K562 (cell line): ENCODE results near the gene INHBC. TPM values are rescaled to one million over a fixed set of nuclear protein-coding genes. Genes with fewer than 3 reads are reported as not detected.

Experiments used
- C11orf30 ChIP-seq: fragments of 450-650 bp; IDR thresholded peaks from 2 replicates; pipeline ENCODE4 v1.6.1; 2016; ENCODE audit warnings: low read depth, mild to moderate bottlenecking
- FOXM1 ChIP-seq, 2 experiments: fragments of 450-650 bp in 1 of 2; sonication (generic) in 1 of 2; formaldehyde crosslinking in 1 of 2; IDR thresholded peaks; 2 replicates each; pipeline versions ENCODE4 v1.6.1 to v1.9.0; 2017 to 2022; ENCODE audit warnings: low read depth in 2 of 2, mild to moderate bottlenecking in 2 of 2, missing genetic modification reagents in 1 of 2, moderate library complexity in 1 of 2
- HDAC6 ChIP-seq: IDR thresholded peaks from 2 replicates; pipeline ENCODE4 v1.6.1; 2012; ENCODE audit warnings: low read depth, mild to moderate bottlenecking, control low read depth, inconsistent platforms, low read length, moderate library complexity
- KDM4B ChIP-seq, 2 experiments: fragments of 450-650 bp in 1 of 2; sonication (generic) in 1 of 2; IDR thresholded peaks; 2 replicates each; pipeline ENCODE4 v1.6.1; 2016 to 2017; ENCODE audit warnings: borderline replicate concordance in 2 of 2, antibody characterized with exemption in 1 of 2, low read depth in 1 of 2, mild to moderate bottlenecking in 1 of 2
- PHB ChIP-seq: fragments of 250-450 bp; sonication (Bioruptor Pico); IDR thresholded peaks from 2 replicates; pipeline ENCODE4 v1.5.0; 2021
- SAFB ChIP-seq: fragments of 200-400 bp; formaldehyde crosslinking; IDR thresholded peaks from 2 replicates; pipeline ENCODE4 v1.6.1; 2017; ENCODE audit warnings: low read depth, low read length, borderline replicate concordance
- SAFB2 ChIP-seq: fragments of 200-400 bp; formaldehyde crosslinking; IDR thresholded peaks from 2 replicates; pipeline ENCODE4 v1.6.1; 2018; ENCODE audit warnings: borderline replicate concordance, low read length, low read depth, moderate library complexity; ENCODE audit not compliant: severe bottlenecking
- SMAD2 ChIP-seq: fragments of 150-350 bp; IDR thresholded peaks from 2 replicates; pipeline ENCODE4 v1.6.1; 2014; ENCODE audit warnings: low read depth, mild to moderate bottlenecking, low read length
- TAF15 ChIP-seq: fragments of 200-400 bp; formaldehyde crosslinking; IDR thresholded peaks from 2 replicates; pipeline ENCODE4 v1.6.1; 2017; ENCODE audit warnings: mild to moderate bottlenecking, low read depth, low read length, moderate library complexity
- polyA plus RNA-seq, 8 experiments: library from polyadenylated mRNA; depleted of rRNA in 4 of 8; stranded (reverse) in 5 of 8; unstranded in 3 of 8; fragments of >200 nt; fragmentation: Nextera tagmentation in 2 of 8; fragmentation: Illumina TruSeq in 1 of 8; extraction: Ambion mirVana in 2 of 8; extraction: Trizol in 1 of 8; gene quantifications; 2 replicates each; pipeline versions ENCODE4 v1.2.1 to v1.2.3, GENCODE V29; 2011 to 2014; ENCODE audit warnings: inconsistent platforms in 1 of 8, missing spikeins in 1 of 8
- total RNA-seq, 7 experiments: library from RNA; depleted of rRNA in 6 of 7; stranded (reverse); fragments of >200 nt in 6 of 7; fragmentation: Illumina TruSeq in 2 of 7; extraction: Trizol in 2 of 7; gene quantifications; 2 replicates each; pipeline versions ENCODE4 v1.2.1 to v1.2.3, GENCODE V29; 2011 to 2021; ENCODE audit warnings: low replicate concordance in 1 of 7
- TF ChIP-seq, protein P1 (sequence below): sonication (generic); formaldehyde crosslinking; IDR thresholded peaks from 2 replicates; pipeline ENCODE4 v1.8.0; 2023; ENCODE audit warnings: missing genetic modification reagents, mild to moderate bottlenecking, borderline replicate concordance
- TF ChIP-seq, protein P2 (sequence below), 2 experiments: IDR thresholded peaks; 2 replicates each; pipeline ENCODE4 v1.6.1; 2011; ENCODE audit warnings: borderline replicate concordance in 1 of 2, control low read depth in 1 of 2, low read depth in 1 of 2, low read length in 1 of 2, mild to moderate bottlenecking in 1 of 2, mixed read lengths in 1 of 2, moderate library complexity in 1 of 2; ENCODE audit not compliant: insufficient read depth in 1 of 2, insufficient read length in 1 of 2, poor library complexity in 1 of 2, severe bottlenecking in 1 of 2; ENCODE audit errors: extremely low read depth in 1 of 2
- TF ChIP-seq, protein P3 (sequence below): sonication (generic); formaldehyde crosslinking; IDR thresholded peaks from 2 replicates; pipeline ENCODE4 v1.8.0; 2022; ENCODE audit warnings: mild to moderate bottlenecking, missing genetic modification reagents
- TF ChIP-seq, protein P4 (sequence below): fragments of 450-650 bp; formaldehyde crosslinking; IDR thresholded peaks from 2 replicates; pipeline ENCODE4 v1.4.0; 2022; ENCODE audit warnings: missing genetic modification characterization
- TF ChIP-seq, protein P5 (sequence below): fragments of 450-650 bp; IDR thresholded peaks from 2 replicates; pipeline ENCODE4 v1.6.1; 2016

The INHBC gene
- total and polyA plus RNA-seq, 9 of the 15 experiments (the other 6 are each of a cell fraction or from before 2014, with no cell fraction given) = 0.07 to 0.24 (median 0.15) TPM; not detected in 4

DNA sequence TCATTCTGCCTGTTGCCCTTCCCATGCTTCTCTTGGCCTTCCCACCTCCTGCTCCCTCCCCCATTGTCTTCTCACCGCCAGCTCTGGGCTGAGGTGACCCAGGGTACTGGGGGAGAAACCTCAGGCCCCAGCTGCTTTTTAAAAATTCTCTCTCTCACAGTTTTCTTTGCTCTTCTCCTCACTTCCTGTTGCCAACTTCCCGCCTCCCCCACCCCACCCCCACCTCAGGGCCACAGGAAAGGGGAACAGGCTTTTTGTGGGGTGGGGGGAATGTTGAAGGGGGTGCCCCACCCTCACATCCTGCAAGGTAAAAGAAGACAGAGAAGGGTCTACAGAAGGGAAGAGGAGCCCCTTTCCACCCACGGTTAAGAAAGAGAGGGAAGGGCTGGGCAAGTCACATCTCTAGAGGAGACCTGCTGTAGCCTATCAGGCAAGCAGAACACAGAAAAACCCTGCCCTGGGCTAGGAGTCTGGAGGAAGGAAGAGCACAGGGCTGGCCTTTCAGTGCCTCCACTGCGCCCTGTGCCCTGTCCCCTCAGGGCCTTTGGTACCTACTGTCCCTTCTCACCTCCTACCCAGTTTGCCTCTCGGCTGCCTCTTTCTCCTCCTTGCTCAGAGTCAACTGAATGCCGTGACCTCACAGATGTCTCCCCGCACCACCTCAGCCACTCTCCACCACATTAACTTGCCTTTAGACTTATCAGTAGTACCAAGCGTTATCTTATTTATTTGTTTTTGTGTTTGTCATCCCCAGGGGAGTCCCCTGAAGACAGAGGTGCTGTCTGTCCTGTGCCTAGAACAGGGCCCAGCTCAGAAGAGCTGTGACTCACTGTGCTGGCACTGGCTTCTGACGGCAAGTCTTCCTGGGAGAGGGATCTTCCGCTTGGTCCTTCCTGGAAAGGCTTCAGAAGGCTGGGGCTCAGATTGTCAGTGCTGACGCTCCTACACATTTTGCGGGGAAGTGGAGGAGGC lies 43.4 kb downstream of the INHBC start (continued):
- TF ChIP-seq, protein P1, sequence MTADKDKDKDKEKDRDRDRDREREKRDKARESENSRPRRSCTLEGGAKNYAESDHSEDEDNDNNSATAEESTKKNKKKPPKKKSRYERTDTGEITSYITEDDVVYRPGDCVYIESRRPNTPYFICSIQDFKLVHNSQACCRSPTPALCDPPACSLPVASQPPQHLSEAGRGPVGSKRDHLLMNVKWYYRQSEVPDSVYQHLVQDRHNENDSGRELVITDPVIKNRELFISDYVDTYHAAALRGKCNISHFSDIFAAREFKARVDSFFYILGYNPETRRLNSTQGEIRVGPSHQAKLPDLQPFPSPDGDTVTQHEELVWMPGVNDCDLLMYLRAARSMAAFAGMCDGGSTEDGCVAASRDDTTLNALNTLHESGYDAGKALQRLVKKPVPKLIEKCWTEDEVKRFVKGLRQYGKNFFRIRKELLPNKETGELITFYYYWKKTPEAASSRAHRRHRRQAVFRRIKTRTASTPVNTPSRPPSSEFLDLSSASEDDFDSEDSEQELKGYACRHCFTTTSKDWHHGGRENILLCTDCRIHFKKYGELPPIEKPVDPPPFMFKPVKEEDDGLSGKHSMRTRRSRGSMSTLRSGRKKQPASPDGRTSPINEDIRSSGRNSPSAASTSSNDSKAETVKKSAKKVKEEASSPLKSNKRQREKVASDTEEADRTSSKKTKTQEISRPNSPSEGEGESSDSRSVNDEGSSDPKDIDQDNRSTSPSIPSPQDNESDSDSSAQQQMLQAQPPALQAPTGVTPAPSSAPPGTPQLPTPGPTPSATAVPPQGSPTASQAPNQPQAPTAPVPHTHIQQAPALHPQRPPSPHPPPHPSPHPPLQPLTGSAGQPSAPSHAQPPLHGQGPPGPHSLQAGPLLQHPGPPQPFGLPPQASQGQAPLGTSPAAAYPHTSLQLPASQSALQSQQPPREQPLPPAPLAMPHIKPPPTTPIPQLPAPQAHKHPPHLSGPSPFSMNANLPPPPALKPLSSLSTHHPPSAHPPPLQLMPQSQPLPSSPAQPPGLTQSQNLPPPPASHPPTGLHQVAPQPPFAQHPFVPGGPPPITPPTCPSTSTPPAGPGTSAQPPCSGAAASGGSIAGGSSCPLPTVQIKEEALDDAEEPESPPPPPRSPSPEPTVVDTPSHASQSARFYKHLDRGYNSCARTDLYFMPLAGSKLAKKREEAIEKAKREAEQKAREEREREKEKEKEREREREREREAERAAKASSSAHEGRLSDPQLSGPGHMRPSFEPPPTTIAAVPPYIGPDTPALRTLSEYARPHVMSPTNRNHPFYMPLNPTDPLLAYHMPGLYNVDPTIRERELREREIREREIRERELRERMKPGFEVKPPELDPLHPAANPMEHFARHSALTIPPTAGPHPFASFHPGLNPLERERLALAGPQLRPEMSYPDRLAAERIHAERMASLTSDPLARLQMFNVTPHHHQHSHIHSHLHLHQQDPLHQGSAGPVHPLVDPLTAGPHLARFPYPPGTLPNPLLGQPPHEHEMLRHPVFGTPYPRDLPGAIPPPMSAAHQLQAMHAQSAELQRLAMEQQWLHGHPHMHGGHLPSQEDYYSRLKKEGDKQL (CRISPR knock-in tag) = no peak
- TF ChIP-seq, protein P2, sequence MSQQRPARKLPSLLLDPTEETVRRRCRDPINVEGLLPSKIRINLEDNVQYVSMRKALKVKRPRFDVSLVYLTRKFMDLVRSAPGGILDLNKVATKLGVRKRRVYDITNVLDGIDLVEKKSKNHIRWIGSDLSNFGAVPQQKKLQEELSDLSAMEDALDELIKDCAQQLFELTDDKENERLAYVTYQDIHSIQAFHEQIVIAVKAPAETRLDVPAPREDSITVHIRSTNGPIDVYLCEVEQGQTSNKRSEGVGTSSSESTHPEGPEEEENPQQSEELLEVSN (IDR thresholded peaks at IDR 0.05; ENCODE audit: borderline replicate concordance in 1 of 2, extremely low read depth in 1 of 2, insufficient read depth in 1 of 2, insufficient read length in 1 of 2, low read depth in 1 of 2, low read length in 1 of 2, poor library complexity in 1 of 2, severe bottlenecking in 1 of 2) = peak in 1 of 2 experiments; percentile 11
- TF ChIP-seq PHB (CRISPR knock-in tag) = no peak
- TF ChIP-seq, protein P3, sequence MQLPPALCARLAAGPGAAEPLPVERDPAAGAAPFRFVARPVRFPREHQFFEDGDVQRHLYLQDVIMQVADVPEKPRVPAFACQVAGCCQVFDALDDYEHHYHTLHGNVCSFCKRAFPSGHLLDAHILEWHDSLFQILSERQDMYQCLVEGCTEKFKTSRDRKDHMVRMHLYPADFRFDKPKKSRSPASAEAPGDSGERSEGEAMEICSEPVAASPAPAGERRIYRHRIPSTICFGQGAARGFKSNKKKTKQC = no peak
- TF ChIP-seq C11orf30 = no peak
- TF ChIP-seq, protein P4, sequence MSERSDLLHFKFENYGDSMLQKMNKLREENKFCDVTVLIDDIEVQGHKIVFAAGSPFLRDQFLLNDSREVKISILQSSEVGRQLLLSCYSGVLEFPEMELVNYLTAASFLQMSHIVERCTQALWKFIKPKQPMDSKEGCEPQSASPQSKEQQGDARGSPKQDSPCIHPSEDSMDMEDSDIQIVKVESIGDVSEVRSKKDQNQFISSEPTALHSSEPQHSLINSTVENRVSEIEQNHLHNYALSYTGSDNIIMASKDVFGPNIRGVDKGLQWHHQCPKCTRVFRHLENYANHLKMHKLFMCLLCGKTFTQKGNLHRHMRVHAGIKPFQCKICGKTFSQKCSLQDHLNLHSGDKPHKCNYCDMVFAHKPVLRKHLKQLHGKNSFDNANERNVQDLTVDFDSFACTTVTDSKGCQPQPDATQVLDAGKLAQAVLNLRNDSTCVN = no peak
- no peak for TF ChIP-seq FOXM1 (IDR thresholded peaks at IDR 0.05; ENCODE audit: low read depth)
- TF ChIP-seq FOXM1 (CRISPR knock-in tag; IDR thresholded peaks at IDR 0.05; ENCODE audit: low read depth) = no peak
- TF ChIP-seq SMAD2 = no peak
- TF ChIP-seq, protein P5, sequence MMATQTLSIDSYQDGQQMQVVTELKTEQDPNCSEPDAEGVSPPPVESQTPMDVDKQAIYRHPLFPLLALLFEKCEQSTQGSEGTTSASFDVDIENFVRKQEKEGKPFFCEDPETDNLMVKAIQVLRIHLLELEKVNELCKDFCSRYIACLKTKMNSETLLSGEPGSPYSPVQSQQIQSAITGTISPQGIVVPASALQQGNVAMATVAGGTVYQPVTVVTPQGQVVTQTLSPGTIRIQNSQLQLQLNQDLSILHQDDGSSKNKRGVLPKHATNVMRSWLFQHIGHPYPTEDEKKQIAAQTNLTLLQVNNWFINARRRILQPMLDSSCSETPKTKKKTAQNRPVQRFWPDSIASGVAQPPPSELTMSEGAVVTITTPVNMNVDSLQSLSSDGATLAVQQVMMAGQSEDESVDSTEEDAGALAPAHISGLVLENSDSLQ = no peak
- no peak for TF ChIP-seq TAF15
- no peak for TF ChIP-seq SAFB
- TF ChIP-seq SAFB2 = no peak
- no peak for TF ChIP-seq KDM4B (IDR thresholded peaks at IDR 0.05; ENCODE audit: borderline replicate concordance in 2 of 2, low read depth in 1 of 2)
- TF ChIP-seq HDAC6 = no peak
